Middle frontal gyrus (tissue), 1 donor: ENCODE data around the gene CYP17A1.
"Not testable (repeated sequence)": the region's sequence is repeated elsewhere in the genome, so short reads cannot be mapped to it uniquely, and the experiment has no call there.

Experiments used
- DNase-seq: peaks from one replicate; pipeline ENCODE4 v3.0.0-alpha.2; 2015; ENCODE audit warnings: low spot score; ENCODE audit errors: extremely low spot score

The CYP17A1 gene

GRCh38 chr10:102835007-102835482 lies 2.2 kb downstream of the CYP17A1 start:
- DNase-seq: peak; percentile 36

GRCh38 chr10:102834143-102834542 lies 3.1 kb downstream of the CYP17A1 start:
- DNase-seq: no peak

- no peak for DNase-seq
Observed at GRCh38 chr10:102832987-102833386, 4.2 kb downstream of the CYP17A1 start.

- no peak for DNase-seq
Observed at GRCh38 chr10:102832248-102832647, 5.0 kb downstream of the CYP17A1 start.

- DNase-seq: no peak
Observed at GRCh38 chr10:102831322-102832071, 5.7 kb downstream of the CYP17A1 start.

GRCh38 chr10:102827597-102827975 lies 9.6 kb downstream of the CYP17A1 start:
- DNase-seq: no peak

- DNase-seq: no peak
Observed at GRCh38 chr10:102826148-102826796, 10.9 kb downstream of the CYP17A1 start.

- DNase-seq: no peak
Observed at GRCh38 chr10:102824664-102825063, 12.5 kb downstream of the CYP17A1 start.

GRCh38 chr10:102822222-102822621 lies 15.0 kb downstream of the CYP17A1 start:
- no peak for DNase-seq

- not testable (repeated sequence) for DNase-seq
Observed at GRCh38 chr10:102820008-102820407, 17.2 kb downstream of the CYP17A1 start.

- no peak for DNase-seq
Observed at GRCh38 chr10:102819054-102819453, 18.2 kb downstream of the CYP17A1 start.

GRCh38 chr10:102817175-102817574 lies 20.0 kb downstream of the CYP17A1 start:
- DNase-seq: no peak

- DNase-seq: no peak
Observed at GRCh38 chr10:102815790-102816549, 21.2 kb downstream of the CYP17A1 start.

GRCh38 chr10:102814873-102815661 lies 22.1 kb downstream of the CYP17A1 start:
- DNase-seq: no peak

- no peak for DNase-seq
Observed at GRCh38 chr10:102814453-102814871, 22.8 kb downstream of the CYP17A1 start.

- DNase-seq: no peak
Observed at GRCh38 chr10:102813734-102814452, 23.3 kb downstream of the CYP17A1 start.

- no peak for DNase-seq
Observed at GRCh38 chr10:102813017-102813541, 24.1 kb downstream of the CYP17A1 start.

- no peak for DNase-seq
Observed at GRCh38 chr10:102812231-102812876, 24.9 kb downstream of the CYP17A1 start.

GRCh38 chr10:102811346-102811745 lies 25.9 kb downstream of the CYP17A1 start:
- no peak for DNase-seq

GRCh38 chr10:102808380-102808779 lies 28.8 kb downstream of the CYP17A1 start:
- DNase-seq: no peak
